ENCODE results near the gene PPP1R2. TPM values are rescaled to one million over a fixed set of nuclear protein-coding genes. Genes with fewer than 3 reads are reported as not detected.

The PPP1R2 gene
- total RNA-seq, 4 donors from 2014 or later = 38.4 to 92.5 (median 50.7) TPM

DNA sequence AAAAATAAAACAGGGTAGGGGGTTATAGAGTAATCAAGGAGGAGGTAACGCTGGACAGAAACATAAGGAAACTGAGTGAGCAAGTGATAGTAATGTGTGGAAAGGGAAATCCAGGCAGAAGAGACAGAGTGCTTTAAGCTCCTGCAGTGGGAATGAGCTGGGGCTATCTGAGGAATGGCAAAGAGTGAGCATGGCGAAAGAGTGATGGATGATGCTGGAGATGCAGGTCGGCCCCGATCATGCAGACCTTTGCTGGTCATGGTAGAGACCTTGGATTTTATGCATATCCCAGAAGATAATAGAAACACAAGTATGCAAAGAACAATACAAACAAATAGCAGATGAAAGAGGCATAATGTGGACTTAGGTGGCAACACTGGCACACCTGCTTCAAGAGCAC is 74.3 kb downstream of the PPP1R2 start:
- TF ChIP-seq, protein P1, sequence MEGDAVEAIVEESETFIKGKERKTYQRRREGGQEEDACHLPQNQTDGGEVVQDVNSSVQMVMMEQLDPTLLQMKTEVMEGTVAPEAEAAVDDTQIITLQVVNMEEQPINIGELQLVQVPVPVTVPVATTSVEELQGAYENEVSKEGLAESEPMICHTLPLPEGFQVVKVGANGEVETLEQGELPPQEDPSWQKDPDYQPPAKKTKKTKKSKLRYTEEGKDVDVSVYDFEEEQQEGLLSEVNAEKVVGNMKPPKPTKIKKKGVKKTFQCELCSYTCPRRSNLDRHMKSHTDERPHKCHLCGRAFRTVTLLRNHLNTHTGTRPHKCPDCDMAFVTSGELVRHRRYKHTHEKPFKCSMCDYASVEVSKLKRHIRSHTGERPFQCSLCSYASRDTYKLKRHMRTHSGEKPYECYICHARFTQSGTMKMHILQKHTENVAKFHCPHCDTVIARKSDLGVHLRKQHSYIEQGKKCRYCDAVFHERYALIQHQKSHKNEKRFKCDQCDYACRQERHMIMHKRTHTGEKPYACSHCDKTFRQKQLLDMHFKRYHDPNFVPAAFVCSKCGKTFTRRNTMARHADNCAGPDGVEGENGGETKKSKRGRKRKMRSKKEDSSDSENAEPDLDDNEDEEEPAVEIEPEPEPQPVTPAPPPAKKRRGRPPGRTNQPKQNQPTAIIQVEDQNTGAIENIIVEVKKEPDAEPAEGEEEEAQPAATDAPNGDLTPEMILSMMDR (IDR thresholded peaks at IDR 0.05; ENCODE audit: low read depth) = no peak

DNA sequence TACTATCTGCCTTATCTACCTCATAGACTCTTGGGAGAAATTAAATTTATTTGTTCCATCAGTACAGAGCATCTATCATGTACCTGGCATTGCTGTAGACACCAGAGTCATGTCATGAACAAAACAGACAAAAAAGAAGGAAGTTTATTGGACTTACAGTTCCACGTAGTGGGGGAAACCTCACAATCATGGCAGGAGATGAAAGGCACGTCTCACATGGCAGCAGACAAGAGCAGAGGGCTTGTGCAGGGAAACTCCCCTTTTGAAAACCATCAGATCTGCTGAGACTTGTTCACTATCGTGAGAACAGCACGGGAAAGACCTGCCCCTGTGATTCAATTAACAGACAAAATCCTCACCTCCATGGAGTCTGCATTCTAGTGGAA is 74.7 kb downstream of the PPP1R2 start:
- TF ChIP-seq, protein P1 (IDR thresholded peaks at IDR 0.05; ENCODE audit: low read depth) = no peak

DNA sequence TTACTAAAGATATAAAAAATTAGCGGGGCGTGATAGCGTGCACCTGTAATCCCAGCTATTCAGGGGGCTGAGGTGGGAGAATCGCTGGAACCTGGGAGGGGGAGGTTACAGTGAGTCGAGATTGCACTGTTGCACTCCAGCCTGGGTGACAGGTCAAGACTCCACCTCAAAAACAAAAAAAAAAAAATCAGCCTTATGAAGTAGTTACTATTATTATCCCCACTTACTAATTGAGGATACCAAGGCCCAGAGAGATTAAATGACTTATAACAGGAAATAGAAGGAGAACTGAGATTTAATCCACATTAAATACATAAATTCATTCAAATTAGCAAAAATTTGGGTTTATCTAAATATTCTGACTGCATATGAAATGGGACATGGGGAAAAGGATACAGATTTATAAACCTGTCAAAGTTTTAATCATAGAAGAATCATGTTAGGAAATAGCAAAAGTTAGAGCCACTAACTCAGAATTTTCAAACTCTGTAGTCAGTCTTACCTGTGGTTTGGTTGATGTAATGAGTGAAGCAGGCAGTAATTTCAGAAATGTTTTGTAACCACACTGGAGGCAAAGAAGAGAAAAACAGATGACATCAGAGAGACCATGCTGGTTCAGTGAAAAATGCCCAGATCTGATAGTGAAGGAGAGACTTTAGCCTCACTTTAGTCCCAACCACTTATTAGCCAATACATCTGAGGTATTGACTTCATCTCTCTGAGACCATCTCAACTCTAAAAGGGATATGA is 75.3 kb downstream of the PPP1R2 start:
- TF ChIP-seq, protein P1 (IDR thresholded peaks at IDR 0.05; ENCODE audit: low read depth) = no peak

DNA sequence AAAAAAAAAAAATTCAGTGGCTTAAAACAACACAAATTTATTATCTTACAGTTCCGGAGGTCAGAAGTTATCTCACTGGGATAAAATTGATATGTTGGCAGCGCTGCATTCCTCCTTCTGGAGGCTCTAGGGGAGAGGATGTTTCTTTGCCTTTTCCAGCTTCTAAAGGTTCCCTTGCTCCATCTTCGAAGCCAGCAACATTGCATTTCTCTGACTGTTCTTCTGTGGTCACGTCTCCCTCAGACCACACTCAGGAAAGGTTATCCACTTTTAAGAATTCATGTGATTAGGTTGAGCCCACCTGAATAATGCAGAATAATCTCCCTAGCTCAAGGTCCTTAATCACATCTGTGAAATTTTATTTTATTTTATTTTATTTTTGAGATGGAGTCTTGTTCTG is 76.9 kb downstream of the PPP1R2 start:
- TF ChIP-seq, protein P1 (IDR thresholded peaks at IDR 0.05; ENCODE audit: low read depth) = no peak

Small RNA genes within 50 kb of the gene (small RNA-seq; reads per million reads assigned to genes)
- gene RN7SL73P (not detected), gene RNU6ATAC24P (not detected)

Other genes starting within 250 kb of the PPP1R2 start
- gene ACAP2, start 100.3 kb downstream of the PPP1R2 start, total RNA-seq = 10 to 100 TPM; 63.1 to 79.6 (median 68.2) TPM
- 1,000 to 10,000 TPM in 2 of 4 donors, 100 to 1,000 TPM in 2; 717 to 1,841 (median 1,266) TPM for gene APOD, start 40.6 kb upstream of the PPP1R2 start, total RNA-seq
- gene MUC20, start 177.7 kb upstream of the PPP1R2 start, total RNA-seq = 1 to 10 TPM; 2.3 to 8.3 (median 3.3) TPM

All from subcutaneous adipose tissue (tissue), 4 donors.